ENCODE results near the gene P4HA2.

DNA sequence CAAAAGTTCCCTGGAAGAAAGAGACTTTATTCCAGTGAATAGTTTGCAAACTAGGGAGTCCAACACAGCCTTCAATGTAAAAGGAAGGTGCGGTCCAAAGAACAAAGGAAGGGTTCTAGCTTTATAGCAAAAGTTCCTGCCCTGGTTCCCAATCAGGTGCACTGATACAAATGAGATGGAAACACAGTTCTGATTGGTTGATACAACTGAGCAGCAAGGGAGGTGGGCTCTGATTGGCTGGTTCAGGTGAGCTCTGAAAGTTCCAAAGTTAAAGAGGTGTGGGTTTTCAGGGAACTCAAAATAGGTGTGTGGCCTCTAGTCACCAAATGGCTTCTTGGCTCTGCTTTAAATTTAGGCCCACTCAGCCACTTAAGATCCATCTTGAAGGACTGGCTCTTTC lies 43.1 kb downstream of the P4HA2 start:
- no peak for TF ChIP-seq CTCF (IDR thresholded peaks at IDR 0.05)
- no peak for TF ChIP-seq POLR2A (IDR thresholded peaks at IDR 0.05)
